ENCODE results near the gene C22orf31.
"Not testable (repeated sequence)": the region's sequence is repeated elsewhere in the genome, so short reads cannot be mapped to it uniquely, and the experiment has no call there.

C22orf31 gene

GRCh38 chr22:29061773-29062172, at the start of gene C22orf31:
C22orf31 (minus strand) TSS chr22:29061831; CDS start chr22:29061792, 39 bp downstream.
- DNase-seq (ENCODE audit: low read depth) = no peak

GRCh38 chr22:29110946-29111345, 49.3 kb upstream of the C22orf31 start:
- DNase-seq (ENCODE audit: low read depth) = no peak

- no peak for DNase-seq (ENCODE audit: low read depth)
Measured at GRCh38 chr22:29109822-29110221, 48.2 kb upstream of the C22orf31 start.

- DNase-seq (ENCODE audit: low read depth) = no peak
Measured at GRCh38 chr22:29108137-29108536, 46.5 kb upstream of the C22orf31 start.

GRCh38 chr22:29106839-29107238, 45.2 kb upstream of the C22orf31 start:
- DNase-seq (ENCODE audit: low read depth) = no peak

- DNase-seq (ENCODE audit: low read depth) = no peak
Measured at GRCh38 chr22:29105468-29105867, 43.8 kb upstream of the C22orf31 start.

- no peak for DNase-seq (ENCODE audit: low read depth)
Measured at GRCh38 chr22:29103121-29103520, 41.5 kb upstream of the C22orf31 start.

GRCh38 chr22:29102300-29102699, 40.7 kb upstream of the C22orf31 start:
- DNase-seq (ENCODE audit: low read depth) = no peak

- no peak for DNase-seq (ENCODE audit: low read depth)
Measured at GRCh38 chr22:29098296-29098695, 36.7 kb upstream of the C22orf31 start.

GRCh38 chr22:29096736-29097669, 35.4 kb upstream of the C22orf31 start:
- no peak for DNase-seq (ENCODE audit: low read depth)

GRCh38 chr22:29095459-29095858, 33.8 kb upstream of the C22orf31 start:
- no peak for DNase-seq (ENCODE audit: low read depth)

- no peak for DNase-seq (ENCODE audit: low read depth)
Measured at GRCh38 chr22:29093501-29094300, 32.1 kb upstream of the C22orf31 start.

- no peak for DNase-seq (ENCODE audit: low read depth)
Measured at GRCh38 chr22:29093030-29093429, 31.4 kb upstream of the C22orf31 start.

- no peak for DNase-seq (ENCODE audit: low read depth)
Measured at GRCh38 chr22:29092243-29092642, 30.6 kb upstream of the C22orf31 start.

GRCh38 chr22:29090039-29090438, 28.4 kb upstream of the C22orf31 start:
- DNase-seq (ENCODE audit: low read depth) = no peak

GRCh38 chr22:29089507-29089906, 27.9 kb upstream of the C22orf31 start:
- DNase-seq (ENCODE audit: low read depth) = no peak

- no peak for DNase-seq (ENCODE audit: low read depth)
Measured at GRCh38 chr22:29088809-29089208, 27.2 kb upstream of the C22orf31 start.

- DNase-seq (ENCODE audit: low read depth) = no peak
Measured at GRCh38 chr22:29087012-29087411, 25.4 kb upstream of the C22orf31 start.

- no peak for DNase-seq (ENCODE audit: low read depth)
Measured at GRCh38 chr22:29083933-29084591, 22.4 kb upstream of the C22orf31 start.

- not testable (repeated sequence) for DNase-seq (ENCODE audit: low read depth)
Measured at GRCh38 chr22:29083576-29083932, 21.9 kb upstream of the C22orf31 start.

GRCh38 chr22:29082826-29083545, 21.4 kb upstream of the C22orf31 start:
- DNase-seq (ENCODE audit: low read depth) = no peak

Measured in T-helper 22 cell (primary cell).